DMS 273 treated with DMSO at 0.1 percent for 48 hours (cell line): ENCODE measurements around the gene TRIM45.
"Not testable (repeated sequence)": the region's sequence is repeated elsewhere in the genome, so short reads cannot be mapped to it uniquely, and the experiment has no call there.

Source experiments
- DNase-seq: peaks from one replicate; lab custom pipeline; 2025; lab: John Stamatoyannopoulos, UW

Gene TRIM45

DNA sequence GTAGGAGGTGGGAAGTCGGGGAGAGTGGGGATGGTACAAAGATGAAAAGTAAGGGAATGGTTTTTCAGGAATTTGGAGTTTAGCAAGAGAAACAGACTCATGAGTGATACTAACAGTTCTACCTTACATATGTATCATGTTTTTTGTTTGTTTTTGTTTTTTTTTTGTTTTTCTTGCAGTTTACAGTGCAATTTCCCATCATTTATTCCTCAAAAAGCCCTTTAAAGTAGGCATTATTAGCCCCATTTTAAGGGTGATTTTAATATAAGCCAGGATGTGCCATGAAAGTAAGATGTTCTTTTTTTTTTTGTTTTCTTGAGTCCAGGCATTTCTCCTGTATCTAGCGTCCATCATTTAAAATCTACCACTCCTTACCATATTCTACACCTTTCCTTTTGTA lies 13.8 kb upstream of the TRIM45 start:
- no peak for DNase-seq

DNA sequence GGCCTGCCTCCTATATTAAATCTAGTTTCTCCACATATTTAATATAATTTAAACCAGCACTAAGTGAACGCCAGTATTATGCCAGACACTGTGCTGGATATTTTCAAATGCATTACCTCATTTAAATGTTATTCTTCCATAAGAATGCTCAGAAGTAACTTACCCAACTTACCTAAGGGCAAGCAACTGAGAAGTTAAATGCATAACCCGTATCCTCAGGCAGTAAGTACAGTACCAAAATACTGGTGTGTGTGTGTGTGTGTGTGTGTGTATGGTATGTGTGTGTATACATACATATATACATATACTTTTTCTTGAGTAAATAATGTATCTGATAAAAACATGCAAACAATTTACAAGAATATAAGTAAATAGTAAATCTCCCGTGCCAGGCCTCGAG lies 9.0 kb upstream of the TRIM45 start:
- no peak for DNase-seq

DNA sequence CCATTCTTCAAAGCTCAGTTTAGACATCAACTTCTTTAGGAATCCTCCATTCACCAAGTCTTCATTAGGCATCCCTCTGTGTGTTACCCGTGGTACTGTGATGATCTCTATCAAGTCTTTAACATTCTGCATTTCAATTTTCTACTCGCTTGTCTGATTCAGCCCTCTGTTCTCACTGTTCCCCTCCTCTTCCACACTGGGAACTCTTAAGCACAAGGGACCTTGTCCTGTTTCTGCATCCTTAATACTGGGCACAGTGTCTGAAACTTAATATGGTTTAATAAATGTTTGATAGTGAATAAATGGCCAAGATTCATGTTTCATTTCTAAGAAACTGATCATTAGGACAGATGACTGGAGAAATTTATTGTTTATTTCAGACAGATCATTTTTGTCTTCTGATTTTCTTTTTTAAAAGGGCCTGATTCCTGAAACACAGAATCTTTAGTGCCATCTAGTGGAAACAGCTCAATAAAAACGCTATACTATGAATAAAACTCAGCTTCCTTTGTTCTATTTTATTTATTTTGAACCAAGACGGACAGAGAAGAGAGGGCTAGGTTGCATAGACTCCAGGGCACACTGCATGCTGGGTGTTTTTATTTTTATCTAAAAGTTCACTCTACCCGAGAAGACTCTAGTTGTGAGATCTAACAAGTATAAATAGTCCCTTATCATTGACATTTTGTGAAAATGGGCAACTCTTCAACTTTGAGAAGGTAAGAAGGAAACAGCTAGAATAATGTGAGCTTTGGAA lies 7.0 kb upstream of the TRIM45 start:
- peak; percentile 16 for DNase-seq

DNA sequence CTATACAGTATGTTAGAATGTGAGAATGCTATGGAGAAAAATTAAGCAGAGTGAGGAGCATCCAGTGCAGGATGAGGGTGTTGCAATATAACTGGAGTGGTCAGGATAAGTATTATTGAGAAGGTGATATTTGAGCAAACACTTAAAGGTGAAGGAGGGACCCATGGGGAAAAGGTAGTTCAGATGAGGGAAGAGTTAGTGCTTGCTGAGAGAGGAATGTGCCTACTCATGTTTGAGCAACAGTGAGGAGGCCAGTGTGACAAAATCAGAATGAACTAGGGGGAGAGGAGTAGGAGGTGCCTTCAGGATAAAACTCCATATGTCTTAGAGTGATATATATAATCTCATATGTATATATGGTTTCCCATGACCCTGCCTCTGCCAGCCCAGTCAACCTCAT lies 6.2 kb upstream of the TRIM45 start:
- no peak for DNase-seq

DNA sequence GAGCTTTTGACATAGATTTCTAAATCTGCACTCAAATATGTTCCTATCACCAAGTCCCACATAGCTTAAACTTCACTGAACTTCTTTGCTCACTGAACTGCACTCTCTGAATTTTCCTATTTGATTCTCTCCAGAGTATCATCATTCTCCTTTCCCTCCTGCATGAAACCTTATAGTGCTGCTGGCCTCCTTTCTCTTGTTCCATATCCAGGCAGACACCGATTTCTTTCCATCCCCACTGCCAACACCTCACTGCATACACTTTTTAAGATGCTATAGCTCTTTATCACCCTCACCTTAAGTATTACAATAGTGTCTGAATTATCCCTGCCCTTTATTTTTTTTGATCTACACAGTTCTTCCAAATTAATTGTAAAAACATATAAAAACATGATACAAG lies 3.1 kb upstream of the TRIM45 start:
- no peak for DNase-seq

DNA sequence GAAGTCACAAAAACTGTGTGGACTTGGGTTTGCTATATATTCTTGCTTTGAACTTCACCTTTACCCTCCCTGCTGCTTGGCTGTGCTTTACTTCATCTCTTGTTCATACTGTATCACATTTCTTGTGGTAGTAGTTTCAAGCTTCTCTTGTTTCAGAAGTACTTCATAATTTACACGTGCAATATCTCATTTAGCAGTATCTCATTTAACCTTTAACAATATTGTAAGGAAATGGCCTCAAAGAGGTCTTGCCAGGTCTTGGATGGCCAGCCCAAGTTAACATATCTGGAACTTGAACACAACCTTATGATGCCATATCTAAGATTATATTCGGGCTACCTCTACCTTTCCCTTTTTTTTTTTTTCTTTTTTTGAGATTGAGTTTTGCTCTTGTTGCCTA lies 1.7 kb upstream of the TRIM45 start:
- DNase-seq = no peak

DNA sequence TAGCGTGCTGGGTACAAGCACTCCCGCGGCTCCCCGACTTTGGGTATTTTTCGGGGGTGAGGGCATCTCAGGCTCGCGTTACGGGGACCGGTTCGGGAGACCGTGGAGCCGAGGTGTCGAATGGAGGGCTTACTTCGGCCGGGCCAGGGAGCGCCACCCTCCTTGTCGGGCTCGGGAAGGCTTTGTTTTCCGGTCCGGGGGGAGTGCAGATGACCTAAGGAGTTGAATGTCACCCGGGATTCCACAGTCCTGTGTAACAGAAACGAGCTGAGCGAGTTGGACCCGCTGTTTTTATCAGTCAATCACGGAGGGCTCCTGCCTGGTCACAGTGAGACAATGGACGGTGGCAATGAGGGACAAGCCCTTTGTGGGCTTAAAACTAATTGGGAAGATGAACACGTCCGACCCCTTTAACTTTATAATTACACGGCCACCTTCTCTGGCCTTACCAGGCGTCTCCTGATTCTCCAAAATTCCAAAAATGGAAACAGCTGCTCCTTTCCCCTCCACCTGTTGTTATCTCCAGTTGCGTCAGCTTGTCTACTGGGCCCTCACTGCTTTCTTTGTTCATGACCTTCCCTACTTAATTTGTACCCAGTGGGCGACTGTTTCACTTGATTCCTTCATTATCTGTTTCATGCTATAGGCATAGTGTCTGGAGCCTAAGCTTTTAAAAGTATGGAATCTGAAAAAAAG lies 929 bp upstream of the TRIM45 start:
- no peak for DNase-seq

DNA sequence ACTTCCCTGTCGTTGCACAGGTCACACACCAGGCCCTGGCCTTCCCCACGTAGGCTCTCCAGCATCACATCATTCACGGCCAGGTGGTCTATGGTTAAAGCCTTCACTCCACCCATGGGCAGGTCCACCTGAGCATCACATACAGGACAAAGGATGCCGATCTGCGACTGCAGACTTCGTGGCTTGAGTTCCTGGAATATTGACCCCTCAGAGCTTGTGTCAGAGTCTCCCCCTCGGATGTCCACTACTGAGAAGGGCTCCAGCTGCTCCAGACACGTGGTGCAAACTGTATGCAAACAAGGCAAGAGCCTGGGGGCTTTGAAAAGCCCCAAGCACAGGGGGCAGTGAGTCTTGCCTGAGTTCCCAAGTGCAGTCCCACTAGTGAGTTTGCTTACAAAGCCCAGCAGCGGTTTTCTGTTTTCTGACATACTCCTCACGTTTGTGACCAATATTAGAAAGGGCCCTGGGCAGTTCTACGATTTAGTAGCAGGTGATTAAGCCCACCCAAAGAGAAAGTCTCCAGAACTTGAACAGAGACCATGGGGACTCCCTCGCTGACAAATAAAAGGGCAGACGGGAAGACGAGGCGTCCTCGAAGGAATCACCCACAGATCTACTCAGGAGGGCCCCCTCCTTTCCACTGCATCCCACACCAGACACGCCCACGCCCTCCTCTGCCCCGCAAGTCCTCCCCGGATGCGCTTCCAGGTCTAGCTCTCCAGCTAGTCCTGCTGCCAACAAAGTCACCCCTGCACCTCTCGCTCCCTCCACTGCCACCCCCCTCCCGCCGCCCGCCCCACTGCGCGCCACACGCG lies 568 bp downstream of the TRIM45 start:
- DNase-seq = peak; percentile 54

DNA sequence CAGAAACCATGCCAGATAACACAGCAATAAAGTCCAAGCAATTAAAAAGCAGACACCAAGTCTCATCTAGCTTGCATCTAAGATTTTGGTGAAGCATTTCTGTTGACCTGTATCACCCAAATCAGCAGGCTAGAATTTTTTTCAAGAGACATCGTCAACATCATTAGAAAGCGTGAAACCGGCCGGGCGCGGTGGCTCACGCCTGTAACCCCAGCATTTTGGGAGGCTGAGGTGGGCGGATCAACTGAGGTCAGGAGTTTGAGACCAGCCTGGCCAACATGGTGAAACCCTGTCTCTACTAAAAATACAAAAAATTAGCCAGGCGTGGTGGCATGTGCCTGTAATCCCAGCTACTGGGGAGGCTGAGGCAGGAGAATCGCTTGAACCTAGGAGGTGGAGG lies 2.4 kb downstream of the TRIM45 start:
- not testable (repeated sequence) for DNase-seq

DNA sequence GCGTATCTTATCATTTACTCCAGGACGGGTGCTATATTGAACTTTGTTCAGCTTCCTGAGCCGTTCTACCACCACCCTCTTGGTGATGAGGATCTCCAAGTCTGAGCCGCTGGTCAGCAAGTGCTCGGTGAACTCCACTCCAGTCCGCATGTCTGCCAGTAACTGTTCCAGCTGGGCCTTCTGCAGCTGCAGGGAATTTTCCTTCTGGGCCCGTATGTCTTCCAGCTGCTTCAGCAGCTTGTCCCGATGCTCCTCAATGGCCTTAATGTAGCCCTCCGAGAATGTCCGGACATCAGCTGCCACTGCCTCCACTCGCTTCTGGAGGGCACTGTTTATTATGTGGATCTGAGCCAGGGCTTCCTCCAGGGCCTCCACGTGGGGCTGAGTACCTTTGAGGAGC lies 3.4 kb downstream of the TRIM45 start:
- no peak for DNase-seq

DNA sequence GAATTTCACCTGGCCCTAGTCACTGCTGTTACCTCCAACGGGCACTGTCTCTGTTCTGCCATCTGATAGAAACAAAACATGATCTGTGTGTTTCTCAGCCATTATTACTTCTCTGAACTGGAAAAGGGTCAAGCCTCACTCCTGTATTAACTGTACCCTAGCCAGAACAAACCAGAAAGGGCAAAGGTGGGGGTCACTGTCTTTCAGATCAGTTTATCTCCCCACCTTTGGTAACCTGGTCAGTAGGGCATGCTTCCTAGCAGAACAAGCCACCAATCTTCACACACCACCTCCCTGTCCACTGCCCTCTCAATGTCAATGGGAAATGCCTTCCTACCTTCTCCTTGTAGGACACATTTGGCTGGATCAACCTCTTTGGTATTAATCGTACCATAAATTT lies 3.9 kb downstream of the TRIM45 start:
- DNase-seq = no peak

DNA sequence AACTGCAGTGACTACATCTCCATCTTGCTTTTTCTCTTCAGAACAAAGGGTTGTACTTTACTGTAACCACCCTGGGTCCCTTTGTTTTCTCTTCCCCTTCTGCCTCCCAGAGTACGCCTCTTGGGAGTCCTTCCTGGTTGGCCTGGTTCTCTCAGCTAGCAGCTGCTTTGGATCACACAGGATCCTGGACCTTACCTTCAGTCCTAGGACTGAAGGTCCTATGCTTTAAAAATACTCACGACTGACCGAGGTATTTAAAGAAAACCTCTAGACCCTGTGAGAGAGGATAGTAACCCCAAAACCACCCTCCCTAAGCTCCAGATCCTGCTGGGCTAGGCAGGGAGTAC lies 4.8 kb downstream of the TRIM45 start:
- no peak for DNase-seq

DNA sequence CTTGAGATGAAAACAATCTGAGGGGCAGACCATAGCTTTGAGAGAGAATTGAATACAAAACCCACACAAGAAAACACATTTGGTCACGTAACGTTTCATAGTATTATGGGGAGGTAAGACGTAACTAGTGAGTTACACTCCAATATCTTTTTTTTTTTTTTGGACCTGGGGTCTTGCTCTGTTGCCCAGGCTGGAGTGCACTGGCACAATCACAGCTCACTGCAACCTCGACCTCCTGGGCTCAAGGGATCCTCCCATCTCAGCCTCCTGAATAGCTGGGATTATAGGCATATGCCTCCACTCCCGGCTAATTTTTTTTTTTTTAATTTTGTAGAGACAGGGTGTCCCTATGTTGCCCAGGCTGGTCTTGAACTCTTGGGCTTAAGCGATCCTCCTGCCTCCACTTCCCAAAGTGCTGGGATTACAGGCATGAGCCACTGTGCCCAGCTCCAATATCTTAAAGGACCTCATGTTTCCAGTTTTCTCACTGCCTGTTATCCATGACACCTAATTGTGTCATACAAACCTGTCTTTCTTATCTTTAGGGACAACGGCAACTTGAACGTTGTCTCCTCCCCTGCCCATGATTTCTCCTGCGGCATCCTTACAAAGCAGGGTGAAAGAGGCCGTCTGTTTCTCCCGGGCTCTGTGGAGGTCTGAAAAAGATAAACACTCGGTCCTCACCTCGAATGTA lies 5.3 kb downstream of the TRIM45 start:
- no peak for DNase-seq

DNA sequence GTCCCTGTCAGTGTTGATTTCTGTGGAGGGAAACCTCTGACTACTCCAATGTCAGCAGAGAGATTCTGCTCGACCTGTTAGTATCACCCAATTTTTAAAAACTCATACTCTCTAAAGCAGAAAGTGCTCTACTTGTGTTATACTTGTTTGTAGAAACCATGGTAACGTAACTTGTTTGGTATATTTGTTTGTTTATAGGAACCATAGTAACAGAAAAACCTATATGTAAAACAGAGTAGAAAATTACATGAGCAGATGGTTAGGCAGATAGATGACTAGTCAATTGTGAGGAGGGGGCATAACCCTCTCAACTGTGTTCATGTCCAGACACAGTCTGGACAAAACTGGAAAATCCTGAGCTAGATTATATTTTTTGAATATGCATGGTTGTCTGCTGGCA lies 6.7 kb downstream of the TRIM45 start:
- DNase-seq = no peak

DNA sequence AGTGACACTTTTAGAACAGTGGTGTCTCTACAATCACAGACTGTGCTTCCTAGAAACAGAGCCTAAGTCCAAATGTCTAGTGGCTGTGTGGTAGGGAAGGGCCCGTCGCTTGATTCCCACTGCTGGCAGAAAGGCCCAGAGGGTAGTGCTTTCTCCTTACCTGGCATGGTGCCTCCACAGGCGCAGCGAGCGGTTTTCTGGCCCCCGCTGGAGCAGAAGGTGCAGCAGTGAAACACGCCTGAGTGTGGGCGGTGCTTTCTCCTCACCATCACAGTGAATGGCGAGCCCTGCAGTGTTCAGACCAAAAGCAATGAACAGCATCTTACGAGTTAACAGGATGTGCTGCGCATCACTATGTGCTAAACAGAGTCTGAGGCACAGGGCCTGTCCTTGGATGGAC lies 8.3 kb downstream of the TRIM45 start:
- no peak for DNase-seq

DNA sequence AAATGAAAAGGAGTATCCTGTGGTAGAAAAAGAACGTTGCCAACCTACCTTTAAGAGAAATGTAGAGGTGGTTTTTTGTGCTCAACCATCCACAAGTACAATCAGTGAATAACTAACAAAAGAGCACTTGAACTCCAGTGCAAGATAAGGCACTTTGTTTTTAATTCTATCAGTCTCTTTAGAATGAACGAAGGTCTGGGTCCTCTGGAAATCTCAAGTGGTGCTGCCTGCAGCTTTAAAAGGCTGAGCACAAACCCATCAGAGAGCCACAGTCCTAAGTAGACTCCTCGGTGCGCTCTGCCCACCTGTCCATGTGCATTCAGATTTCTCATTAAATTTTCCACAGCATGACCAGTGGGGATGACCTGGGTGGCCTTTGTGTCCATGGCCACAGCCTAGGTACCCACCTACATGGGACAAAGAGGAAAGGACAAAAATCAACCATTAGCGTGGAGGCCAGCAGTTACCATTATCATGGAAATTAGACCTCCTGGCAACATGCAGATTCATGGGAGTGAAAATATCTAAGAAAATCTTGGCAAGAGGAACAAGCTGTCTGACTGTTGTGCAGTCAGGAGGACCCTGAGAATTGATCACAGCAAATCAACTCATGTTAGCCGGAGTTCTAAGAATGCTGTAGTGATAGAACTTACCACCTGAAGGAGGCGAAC lies 9.4 kb downstream of the TRIM45 start:
- no peak for DNase-seq

DNA sequence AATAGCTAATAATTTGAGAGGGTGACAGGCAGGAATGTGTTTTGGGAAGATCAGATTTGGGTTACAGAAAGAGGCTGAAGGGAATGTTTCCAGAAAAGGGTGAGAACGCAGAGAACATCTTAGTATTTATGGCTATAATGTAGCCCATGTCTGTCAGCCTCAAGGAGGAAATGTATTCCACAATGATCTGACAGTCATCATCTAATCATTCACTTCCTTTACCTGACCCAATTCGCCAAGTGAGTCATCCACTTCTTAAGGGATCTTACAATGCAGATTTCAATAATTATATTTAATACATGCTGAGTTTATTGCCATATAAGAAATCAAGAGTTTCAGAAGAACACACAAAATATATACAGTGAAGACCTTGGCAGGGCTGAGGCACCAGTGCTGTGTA lies 10.8 kb downstream of the TRIM45 start:
- DNase-seq = no peak

DNA sequence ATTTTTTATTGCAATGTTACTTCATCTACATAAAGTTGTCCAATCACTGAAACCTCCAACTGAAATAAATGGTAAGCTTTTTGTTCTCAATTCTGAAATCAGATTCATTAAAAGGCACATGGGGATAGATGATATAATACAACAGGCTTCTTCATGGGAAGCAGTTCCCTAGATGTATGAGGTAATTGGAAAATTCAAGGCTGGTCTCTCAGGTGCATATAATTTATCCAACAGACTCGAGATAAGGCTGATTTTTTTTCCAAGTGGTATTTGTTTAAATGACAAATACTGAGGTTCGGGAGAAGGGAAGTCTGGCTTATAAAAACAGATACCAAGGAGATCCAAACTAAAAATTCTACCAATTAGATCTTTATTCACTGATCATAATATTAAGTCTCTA lies 14.2 kb downstream of the TRIM45 start:
- DNase-seq = no peak

DNA sequence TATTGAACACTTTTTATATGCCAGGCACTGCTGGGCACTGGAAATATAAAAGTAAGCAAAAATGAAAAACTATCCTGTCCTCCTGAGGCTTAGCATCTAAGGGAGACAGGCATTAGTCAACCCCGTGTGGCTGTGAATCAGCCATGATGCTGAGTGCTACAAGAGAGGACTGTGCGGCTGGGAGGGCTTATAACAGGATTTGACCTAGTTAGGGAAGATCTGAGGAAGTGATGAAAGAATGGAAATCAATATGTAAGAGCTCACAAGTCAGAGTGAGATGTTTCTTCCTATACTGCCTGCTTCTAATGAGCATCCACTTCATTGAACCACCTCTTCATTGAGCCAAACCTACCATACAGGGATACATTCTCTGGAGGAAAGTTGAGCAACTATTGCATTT lies 15.1 kb downstream of the TRIM45 start:
- no peak for DNase-seq

DNA sequence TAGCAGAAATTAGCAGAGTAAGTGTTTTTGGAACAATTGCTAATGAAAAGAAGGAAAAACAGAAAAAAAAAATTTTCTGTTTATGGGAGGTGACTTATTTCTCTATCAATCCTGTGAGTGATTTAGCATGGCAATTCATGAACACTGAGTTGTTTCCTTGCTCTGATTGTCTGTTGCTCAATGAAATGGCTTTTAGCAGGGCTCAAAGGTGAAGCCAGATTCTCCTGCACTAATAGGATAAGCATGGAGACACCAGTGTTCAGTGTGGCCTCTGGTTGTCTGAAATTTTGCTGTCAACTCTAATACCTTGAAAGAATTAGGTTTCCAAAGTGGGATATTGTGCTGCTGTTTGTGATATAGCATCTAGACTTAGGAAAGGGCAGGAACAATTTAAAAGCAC lies 15.8 kb downstream of the TRIM45 start:
- no peak for DNase-seq

DNA sequence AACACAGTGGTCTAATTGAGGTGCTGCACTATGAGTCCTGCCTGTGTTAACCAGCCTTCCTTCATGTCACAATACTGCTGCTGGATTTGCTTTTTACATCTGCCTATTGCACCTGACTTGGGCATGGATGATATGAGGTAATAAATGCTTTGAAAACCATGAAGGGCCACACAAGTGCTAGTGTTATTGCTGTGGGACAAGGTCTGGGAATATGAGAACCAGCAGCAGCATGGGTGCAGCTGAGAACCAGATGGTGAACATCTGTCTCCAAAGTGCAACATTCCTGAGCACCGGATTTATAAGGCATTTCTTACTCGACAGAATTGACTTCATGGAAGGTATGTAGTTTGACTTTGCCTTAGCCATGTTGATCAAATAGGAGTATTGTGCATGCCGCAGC lies 16.6 kb downstream of the TRIM45 start:
- DNase-seq = no peak

DNA sequence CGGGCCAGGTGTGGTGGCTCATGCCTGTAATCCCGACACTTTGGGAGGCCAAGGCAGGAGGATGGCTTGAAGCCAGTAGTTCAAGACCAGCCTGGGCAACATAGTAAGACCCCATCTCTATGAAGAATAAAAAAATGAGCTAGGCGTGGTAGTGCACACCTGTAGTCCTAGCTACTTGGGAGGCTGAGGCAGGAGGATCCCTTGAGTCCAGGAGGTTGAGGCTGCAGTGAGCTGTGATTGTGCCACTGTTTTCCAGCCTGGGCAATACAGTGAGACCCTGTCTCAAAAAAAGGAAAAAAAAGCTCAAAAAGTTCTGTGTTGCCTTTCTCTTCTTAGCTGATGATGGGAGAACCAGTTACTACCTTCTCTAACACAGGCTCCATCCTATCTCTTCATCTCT lies 19.7 kb downstream of the TRIM45 start:
- DNase-seq = not testable (repeated sequence)
